Psoas muscle (tissue), 8 donors: ENCODE data around the gene CLMN. TPM values are rescaled to one million over a fixed set of nuclear protein-coding genes. Genes with fewer than 3 reads are reported as not detected.

Experiments
- ATAC-seq, 4 donors: fragments of 200-7000 bp; cut with Tn5 transposase; one replicate each; pipeline ENCODE4 v1.9.1; 2020; ENCODE audit warnings: moderate library complexity in 3 of 4, mild to moderate bottlenecking in 2 of 4
- DNase-seq, 2 donors: peaks; one replicate each; pipeline ENCODE4 v3.0.0-alpha.2; 2020
- H3K27ac ChIP-seq: fragments of 200-600 bp; one replicate; pipeline ENCODE4 v1.8.0; 2022
- H3K27me3 ChIP-seq, 3 donors: fragments of 200-600 bp in 1 of 3; one replicate each; pipeline versions ENCODE4 v1.6.1 to v1.8.0; 2013 to 2022; ENCODE audit warnings: low read length in 2 of 3, mild to moderate bottlenecking in 2 of 3, moderate library complexity in 1 of 3; ENCODE audit not compliant: insufficient read depth in 3 of 3
- H3K36me3 ChIP-seq, 2 donors: fragments of 200-600 bp in 1 of 2; one replicate each; pipeline versions ENCODE4 v1.6.1 to v1.8.0; 2013 to 2022; ENCODE audit warnings: low read depth in 1 of 2, mild to moderate bottlenecking in 1 of 2, moderate library complexity in 1 of 2; ENCODE audit not compliant: insufficient read depth in 1 of 2
- H3K4me1 ChIP-seq: fragments of 200-600 bp; one replicate; pipeline ENCODE4 v1.8.0; 2022
- H3K4me3 ChIP-seq: fragments of 200-600 bp; one replicate; pipeline ENCODE4 v1.8.0; 2022; ENCODE audit warnings: mild to moderate bottlenecking
- H3K9me3 ChIP-seq: fragments of 200-600 bp; one replicate; pipeline ENCODE4 v1.8.0; 2022
- WGBS, 3 donors: extraction: QIAGEN DNeasy Blood & Tissue Kit; methylation state at CpG; one replicate each; pipeline versions ENCODE4 v1.1.6 to v1.1.7; 2013; 5-methylcytosine and 5-hydroxymethylcytosine counted together
- intact Hi-C, 2 donors: fragments of 100-400 bp; cut with DNase I; formaldehyde crosslinking; loops; one replicate each; pipeline versions ENCODE4 v1.11.0 to v1.14.2; 2022
- polyA plus RNA-seq, 3 donors: library from polyadenylated mRNA; stranded (reverse); fragments of 200-250 nt; gene quantifications; one replicate each; pipeline ENCODE4 v1.2.3, GENCODE V29; 2013
- total RNA-seq, 4 donors: library from RNA; stranded (reverse); fragmentation: NEBNext Ultra II Directional in 2 of 4; extraction: Animal tissue kit (Norgen Biotek cat#: 25700) in 2 of 4; gene quantifications; one replicate each; pipeline versions ENCODE4 v1.2.1 to v1.2.4, GENCODE V29; 2021 to 2023
- TF ChIP-seq, protein P1 (sequence below): fragments of 200-600 bp; IDR thresholded peaks from one replicate; pipeline ENCODE4 v1.8.0; 2022; ENCODE audit warnings: antibody characterized with exemption
- donor health status: healthy with polysubstance abuse.
- donor health status: DM: no; HTN: no; CAD: no; lungs with moderate emphysema.
- donor health status: Bipolar disorder and iron deficiency.
- donor health status: healthy.
- donor health status: DM: yes; HTN: yes; CAD: no.
- donor health status: DM: no; HTN: no; CAD: no.
- donor health status: DM: no; HTN: no; CAD: no.
- donor health status: DM: yes; HTN: yes; CAD: no.

The CLMN gene
- total and polyA plus RNA-seq, 7 donors, result 1.7 to 9.6 (median 3.9) TPM

DNA sequence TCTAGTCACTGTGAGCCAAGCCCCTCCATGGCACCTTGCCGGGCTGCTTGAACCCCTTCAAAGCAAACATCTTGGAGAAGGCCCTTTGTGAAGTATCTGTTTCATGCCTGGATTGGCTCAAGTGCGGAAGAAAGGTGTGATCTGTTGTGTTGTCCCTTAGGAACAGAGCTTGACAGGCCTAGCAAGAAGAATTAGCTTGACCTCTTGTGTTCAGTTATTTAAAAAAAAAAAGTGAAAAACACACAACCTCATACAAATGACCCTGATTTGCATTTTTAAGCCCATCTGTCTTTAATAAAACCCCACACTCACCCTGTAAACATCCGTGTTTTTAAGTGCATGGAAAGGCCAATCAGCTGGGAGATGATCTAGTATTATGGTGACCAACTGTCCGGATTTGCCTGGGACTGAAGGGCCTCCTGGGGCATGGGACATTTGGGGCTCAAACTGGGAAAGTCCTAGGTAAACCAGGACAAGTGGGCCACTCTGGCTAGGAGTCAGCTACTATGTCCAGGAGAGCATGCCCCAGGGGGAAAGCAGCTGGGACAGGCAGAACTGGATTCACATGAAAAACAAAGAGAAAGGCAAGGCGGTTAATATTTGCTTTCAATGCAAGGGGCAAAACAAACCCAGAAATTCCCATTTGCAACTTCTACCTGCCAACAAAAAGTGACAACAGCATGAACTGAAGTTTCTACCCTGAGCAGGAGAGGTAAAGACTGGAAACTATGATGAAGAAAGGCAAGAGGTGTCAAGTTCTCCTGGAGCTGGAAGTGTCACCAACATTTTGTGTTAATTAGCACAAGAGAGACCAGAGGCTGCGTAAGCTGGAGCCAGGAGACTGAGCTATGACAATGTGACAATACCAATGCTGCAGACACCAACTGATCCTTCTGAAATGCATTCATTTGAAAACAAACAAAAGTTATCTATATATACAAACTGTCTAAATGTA is 78.6 kb downstream of the CLMN start:
- Histone ChIP-seq H3K4me3 (no peak overlapping the region), H3K36me3 (no peaks in the 10 kb centered on the region), H3K27me3 (no peaks in the 10 kb centered on the region), H3K27ac (no peak overlapping the region), H3K4me1 (no peaks in the 10 kb centered on the region), H3K9me3 (no peaks in the 10 kb centered on the region)
- intact Hi-C loops, result no loop called here
- TF ChIP-seq, protein P1, sequence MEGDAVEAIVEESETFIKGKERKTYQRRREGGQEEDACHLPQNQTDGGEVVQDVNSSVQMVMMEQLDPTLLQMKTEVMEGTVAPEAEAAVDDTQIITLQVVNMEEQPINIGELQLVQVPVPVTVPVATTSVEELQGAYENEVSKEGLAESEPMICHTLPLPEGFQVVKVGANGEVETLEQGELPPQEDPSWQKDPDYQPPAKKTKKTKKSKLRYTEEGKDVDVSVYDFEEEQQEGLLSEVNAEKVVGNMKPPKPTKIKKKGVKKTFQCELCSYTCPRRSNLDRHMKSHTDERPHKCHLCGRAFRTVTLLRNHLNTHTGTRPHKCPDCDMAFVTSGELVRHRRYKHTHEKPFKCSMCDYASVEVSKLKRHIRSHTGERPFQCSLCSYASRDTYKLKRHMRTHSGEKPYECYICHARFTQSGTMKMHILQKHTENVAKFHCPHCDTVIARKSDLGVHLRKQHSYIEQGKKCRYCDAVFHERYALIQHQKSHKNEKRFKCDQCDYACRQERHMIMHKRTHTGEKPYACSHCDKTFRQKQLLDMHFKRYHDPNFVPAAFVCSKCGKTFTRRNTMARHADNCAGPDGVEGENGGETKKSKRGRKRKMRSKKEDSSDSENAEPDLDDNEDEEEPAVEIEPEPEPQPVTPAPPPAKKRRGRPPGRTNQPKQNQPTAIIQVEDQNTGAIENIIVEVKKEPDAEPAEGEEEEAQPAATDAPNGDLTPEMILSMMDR, result no peak
- DNase-seq, result no peak
- ATAC-seq, result no peak
- 65 to 78% (median 69%) methylated on average over 6 of the region's 6 CpGs for WGBS, 3 donors

DNA sequence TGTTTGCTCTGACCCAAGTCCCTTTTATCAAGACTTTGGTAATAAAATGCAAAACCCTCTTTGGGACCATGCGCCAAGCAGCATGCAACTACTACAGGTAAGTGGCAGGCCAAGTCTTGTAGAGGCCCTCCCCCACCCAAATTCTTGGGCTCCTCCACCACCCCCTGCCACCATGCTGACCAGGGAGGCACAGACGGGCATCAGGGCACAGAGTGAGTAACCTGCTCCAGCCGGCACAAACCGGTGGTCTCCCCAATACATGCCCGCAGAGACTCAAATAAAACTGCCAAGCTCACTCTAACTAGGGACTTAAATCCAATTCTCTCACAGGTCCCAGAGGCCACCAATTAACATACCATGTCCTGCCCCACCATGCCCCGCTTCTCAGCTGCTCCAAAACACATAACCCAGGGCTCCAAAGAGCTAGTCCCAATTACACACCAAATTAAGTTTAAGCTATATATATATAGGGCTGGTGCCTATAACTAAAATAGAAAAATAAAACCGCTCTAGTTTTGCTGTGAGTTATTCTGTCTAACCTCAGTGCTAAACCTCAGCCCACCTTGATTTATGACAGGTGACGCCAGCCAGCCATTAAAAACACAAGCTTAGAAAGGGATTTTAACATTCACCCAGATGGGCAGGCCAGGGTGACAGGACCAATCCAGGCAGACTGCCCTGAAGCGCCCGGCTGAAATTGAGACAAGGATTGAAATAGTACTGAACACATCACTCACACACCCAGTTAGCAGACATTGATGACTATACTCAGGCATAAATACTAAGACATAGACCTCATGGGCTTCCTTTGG is 81.0 kb downstream of the CLMN start:
- TF ChIP-seq, protein P1, result no peak
- Histone ChIP-seq H3K4me1 (no peaks in the 10 kb centered on the region), H3K4me3 (no peak overlapping the region), H3K27ac (no peak overlapping the region), H3K9me3 (no peaks in the 10 kb centered on the region), H3K36me3 (no peaks in the 10 kb centered on the region), H3K27me3 (no peaks in the 10 kb centered on the region)
- ATAC-seq (no peak), DNase-seq (no peak)
- WGBS, 3 donors, result 69 to 78% (median 76%) methylated on average over 10 of the region's 10 CpGs
- intact Hi-C loops, result no loop called here

DNA sequence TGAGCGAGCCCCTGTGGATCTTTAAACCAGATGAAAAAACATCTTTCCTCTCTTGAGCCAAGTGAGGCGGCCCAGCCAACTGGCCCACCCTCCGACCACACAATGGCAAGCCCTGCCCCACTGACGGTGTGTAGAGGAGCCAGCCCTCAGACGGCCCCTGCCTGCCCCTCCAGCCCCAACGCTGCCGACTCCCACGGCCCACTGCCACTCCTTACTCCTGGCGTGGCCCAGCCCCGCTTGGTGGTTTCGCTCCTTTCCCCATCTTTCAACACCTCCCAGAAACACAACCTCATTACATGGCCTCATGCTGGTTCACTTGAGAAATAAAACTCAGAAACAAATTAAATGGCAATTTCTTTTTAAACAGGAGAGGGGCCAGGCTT is 81.8 kb downstream of the CLMN start:
- intact Hi-C loops, result no loop called here
- TF ChIP-seq, protein P1, result no peak
- H3K36me3 ChIP-seq, result no peaks in the 10 kb centered on the region
- no peak overlapping the region for H3K27ac ChIP-seq
- peak in 1 of 2 donors; percentile 82 for DNase-seq
- no peaks in the 10 kb centered on the region for H3K4me1 ChIP-seq
- no peaks in the 10 kb centered on the region for H3K9me3 ChIP-seq
- no peak overlapping the region for H3K4me3 ChIP-seq
- no peaks in the 10 kb centered on the region for H3K27me3 ChIP-seq
- 50 to 58% (median 51%) methylated on average over 11 of the region's 11 CpGs for WGBS, 3 donors
- peak in 2 of 4 donors; percentile 24 to 40 for ATAC-seq

DNA sequence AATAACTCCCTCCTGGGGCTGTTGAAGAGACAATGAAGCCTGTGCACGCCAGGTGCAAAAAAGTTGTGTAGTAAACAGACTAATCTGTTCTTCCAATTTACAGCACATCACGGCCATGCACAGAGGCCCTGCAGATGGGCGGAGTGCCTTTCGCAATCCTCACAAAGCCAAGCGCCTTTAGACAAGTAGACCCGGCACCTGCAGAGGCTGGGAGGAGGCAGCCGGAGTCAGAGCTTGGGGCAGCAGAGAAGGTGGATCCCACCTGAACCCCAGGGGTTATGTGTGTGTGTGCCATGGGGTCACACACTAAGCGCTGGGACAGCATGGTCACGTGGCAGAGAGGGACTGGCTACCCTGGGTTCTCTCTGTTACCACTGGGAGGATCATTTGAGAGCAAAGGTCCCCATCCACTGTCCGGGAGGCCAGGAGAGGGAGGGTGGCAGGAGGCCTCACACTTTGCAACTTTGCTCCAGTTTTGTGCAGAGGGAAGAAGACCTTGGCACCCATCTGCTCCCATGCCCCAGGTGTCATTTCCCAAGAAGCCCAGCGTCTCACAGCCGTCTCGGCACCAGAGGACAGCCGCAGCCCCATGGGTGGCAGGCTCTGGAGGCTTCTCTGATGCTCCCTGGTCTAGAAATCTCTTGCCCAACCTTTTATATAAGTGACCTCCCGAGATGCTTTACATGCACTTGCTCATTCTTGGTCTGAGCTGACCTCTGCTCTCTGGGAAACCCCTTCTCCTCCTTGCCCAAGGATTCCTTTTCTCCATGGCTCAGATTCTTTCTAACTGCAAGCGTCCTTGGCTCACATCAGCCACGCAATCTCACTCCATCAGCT is 82.4 kb downstream of the CLMN start:
- ATAC-seq (peak in 2 of 4 donors; percentile 33 to 61), DNase-seq (peak in 1 of 2 donors; percentile 82)
- H3K4me1 ChIP-seq, result no peaks in the 10 kb centered on the region
- TF ChIP-seq, protein P1, result no peak
- no peak overlapping the region for H3K27ac ChIP-seq
- H3K4me3 ChIP-seq, result no peak overlapping the region
- 73 to 83% (median 79%) methylated on average over 16 to 17 of the region's 17 CpGs for WGBS, 3 donors
- H3K36me3 ChIP-seq, result no peaks in the 10 kb centered on the region
- H3K9me3 ChIP-seq, result no peaks in the 10 kb centered on the region
- H3K27me3 ChIP-seq, result no peaks in the 10 kb centered on the region
- intact Hi-C loops, result no loop called here
